ENCODE data around the gene SZT2. TPM values are rescaled to one million over a fixed set of nuclear protein-coding genes. Genes with fewer than 3 reads are reported as not detected.

The SZT2 gene
- total and polyA plus RNA-seq, 2 experiments from 2014 or later = 14.8 to 18.8 TPM

DNA sequence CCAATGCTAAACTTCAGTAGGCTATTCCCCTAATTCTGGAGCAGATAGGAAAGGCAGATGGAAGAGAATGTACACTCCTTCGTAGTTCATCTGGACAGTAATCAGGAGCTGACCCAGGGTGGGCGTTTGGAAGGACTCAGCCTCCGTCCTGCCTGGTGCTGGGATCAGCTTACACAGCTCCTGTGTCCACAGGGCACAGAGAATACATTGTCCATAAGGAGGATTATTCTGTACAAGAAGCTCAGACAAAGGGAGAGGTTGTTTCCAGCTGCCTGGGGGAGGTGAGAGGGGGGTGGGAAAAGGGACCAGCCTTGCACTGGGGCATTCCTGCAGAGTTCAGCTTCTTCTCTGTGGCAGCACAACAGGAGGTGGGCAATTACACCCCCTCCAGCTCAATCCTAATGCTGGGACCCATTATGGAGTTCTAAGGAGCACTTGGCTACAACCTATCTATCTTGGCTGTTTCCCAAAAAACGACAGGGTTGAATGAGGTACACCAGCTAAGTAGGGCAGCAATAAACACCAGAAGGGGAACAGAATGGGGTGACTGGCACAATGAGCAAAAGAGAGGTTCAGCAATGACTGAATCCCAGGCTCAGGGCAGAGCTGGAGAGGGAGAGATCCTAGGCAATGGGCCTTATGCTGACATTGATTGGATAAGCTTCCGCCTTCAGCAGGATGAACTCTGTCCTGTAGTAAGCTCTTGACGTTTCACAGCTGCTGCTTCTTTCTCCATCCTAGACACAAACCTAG is 7.5 kb upstream of the SZT2 start:
- H3K4me3 ChIP-seq = no peak overlapping the region
- no peak overlapping the region for H2AFZ ChIP-seq
- TF ChIP-seq EZH2 (IDR thresholded peaks at IDR 0.05; ENCODE audit: borderline replicate concordance) (no peak), EZH2phosphoT487 (IDR thresholded peaks at IDR 0.05; ENCODE audit: low read depth, severe bottlenecking, unreplicated experiment) (no peak)
- TF ChIP-seq, protein P1, sequence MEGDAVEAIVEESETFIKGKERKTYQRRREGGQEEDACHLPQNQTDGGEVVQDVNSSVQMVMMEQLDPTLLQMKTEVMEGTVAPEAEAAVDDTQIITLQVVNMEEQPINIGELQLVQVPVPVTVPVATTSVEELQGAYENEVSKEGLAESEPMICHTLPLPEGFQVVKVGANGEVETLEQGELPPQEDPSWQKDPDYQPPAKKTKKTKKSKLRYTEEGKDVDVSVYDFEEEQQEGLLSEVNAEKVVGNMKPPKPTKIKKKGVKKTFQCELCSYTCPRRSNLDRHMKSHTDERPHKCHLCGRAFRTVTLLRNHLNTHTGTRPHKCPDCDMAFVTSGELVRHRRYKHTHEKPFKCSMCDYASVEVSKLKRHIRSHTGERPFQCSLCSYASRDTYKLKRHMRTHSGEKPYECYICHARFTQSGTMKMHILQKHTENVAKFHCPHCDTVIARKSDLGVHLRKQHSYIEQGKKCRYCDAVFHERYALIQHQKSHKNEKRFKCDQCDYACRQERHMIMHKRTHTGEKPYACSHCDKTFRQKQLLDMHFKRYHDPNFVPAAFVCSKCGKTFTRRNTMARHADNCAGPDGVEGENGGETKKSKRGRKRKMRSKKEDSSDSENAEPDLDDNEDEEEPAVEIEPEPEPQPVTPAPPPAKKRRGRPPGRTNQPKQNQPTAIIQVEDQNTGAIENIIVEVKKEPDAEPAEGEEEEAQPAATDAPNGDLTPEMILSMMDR (IDR thresholded peaks at IDR 0.05; ENCODE audit: poor library complexity) = no peak
- no peaks in the 10 kb centered on the region for H3K27me3 ChIP-seq
- H3K4me1 ChIP-seq (ENCODE audit: insufficient read depth) = no peaks in the 10 kb centered on the region
- 79% methylated on average over 6 of the region's 6 CpGs for WGBS (ENCODE audit: low lambda C conversion rate, missing lambda C conversion rate)
- no peak overlapping the region for H3K4me2 ChIP-seq
- DNase-seq (ENCODE audit: low spot score) = no peak
- no peaks in the 10 kb centered on the region for H4K20me1 ChIP-seq (ENCODE audit: insufficient read depth, poor library complexity, severe bottlenecking)
- peaks cover 3% of the 10 kb centered on the region for H3K79me2 ChIP-seq
- no peaks in the 10 kb centered on the region for H3K9me2 ChIP-seq (replicated peaks; ENCODE audit: insufficient read depth)
- H3K9me3 ChIP-seq (ENCODE audit: low read depth) = no peaks in the 10 kb centered on the region
- no peak overlapping the region for H3K27ac ChIP-seq
- peaks cover 10% of the 10 kb centered on the region for H3K36me3 ChIP-seq (replicated peaks; ENCODE audit: insufficient read depth, low read depth)

DNA sequence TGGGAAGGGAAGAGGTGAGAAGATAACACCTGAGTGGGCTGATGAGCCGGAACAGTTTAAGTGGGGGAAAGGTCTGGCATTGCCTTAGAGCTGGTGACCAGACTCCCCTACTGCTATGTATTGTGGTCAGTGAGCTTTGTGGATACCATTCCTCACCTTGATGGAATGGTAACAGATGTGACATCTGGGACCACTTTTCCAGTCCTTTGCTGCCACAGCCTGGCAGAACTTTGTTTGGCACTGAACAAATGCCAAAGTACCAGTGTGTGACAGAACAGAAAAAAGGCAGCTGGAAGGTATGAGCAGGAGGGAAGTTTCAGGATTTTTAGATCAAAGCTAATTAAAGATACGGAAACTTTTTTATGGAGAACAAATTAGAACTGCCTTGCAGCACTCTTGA is 6.2 kb upstream of the SZT2 start:
- Histone ChIP-seq H3K4me3 (no peak overlapping the region), H3K9me2 (replicated peaks; ENCODE audit: insufficient read depth) (no peaks in the 10 kb centered on the region), H2AFZ (no peak overlapping the region), H3K4me2 (no peak overlapping the region), H3K4me1 (ENCODE audit: insufficient read depth) (peaks cover 5% of the 10 kb centered on the region), H3K27ac (no peak overlapping the region), H3K36me3 (replicated peaks; ENCODE audit: insufficient read depth, low read depth) (peaks cover 10% of the 10 kb centered on the region), H3K79me2 (peaks cover 15% of the 10 kb centered on the region), H3K27me3 (no peaks in the 10 kb centered on the region), H4K20me1 (ENCODE audit: insufficient read depth, poor library complexity, severe bottlenecking) (peaks cover 3% of the 10 kb centered on the region), H3K9me3 (ENCODE audit: low read depth) (no peaks in the 10 kb centered on the region)
- TF ChIP-seq, protein P1 (IDR thresholded peaks at IDR 0.05; ENCODE audit: poor library complexity) = peak; percentile 15
- no peak for TF ChIP-seq EZH2 (IDR thresholded peaks at IDR 0.05; ENCODE audit: borderline replicate concordance)
- TF ChIP-seq EZH2phosphoT487 (IDR thresholded peaks at IDR 0.05; ENCODE audit: low read depth, severe bottlenecking, unreplicated experiment) = no peak
- WGBS (ENCODE audit: low lambda C conversion rate, missing lambda C conversion rate) = 87% methylated on average over 2 of the region's 2 CpGs
- DNase-seq (ENCODE audit: low spot score) = no peak

DNA sequence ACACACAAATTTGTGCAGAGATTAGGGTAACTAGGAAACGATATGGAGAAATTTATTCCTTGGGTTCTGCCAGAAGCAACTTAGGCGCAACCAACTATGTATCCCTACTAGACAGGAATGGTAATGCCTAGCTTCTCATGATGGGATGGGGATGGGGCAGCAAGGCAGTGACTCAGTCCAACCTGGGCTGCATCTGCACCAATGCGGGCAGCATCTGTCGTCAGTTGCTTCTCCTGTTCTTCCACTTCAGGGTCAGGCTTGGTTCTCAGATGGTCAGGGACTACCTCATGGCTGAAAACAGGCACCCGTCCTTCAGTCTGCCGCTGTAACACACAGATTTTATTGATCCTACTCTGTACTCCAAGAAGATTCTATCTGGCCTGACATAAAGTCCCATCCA is 3.0 kb upstream of the SZT2 start:
- Histone ChIP-seq H3K79me2 (peaks cover 41% of the 10 kb centered on the region), H3K4me3 (no peak overlapping the region), H2AFZ (no peak overlapping the region), H3K4me1 (ENCODE audit: insufficient read depth) (peaks cover 19% of the 10 kb centered on the region), H3K9me2 (replicated peaks; ENCODE audit: insufficient read depth) (no peaks in the 10 kb centered on the region), H3K27ac (no peak overlapping the region), H3K9me3 (ENCODE audit: low read depth) (no peaks in the 10 kb centered on the region), H3K4me2 (no peak overlapping the region), H3K36me3 (replicated peaks; ENCODE audit: insufficient read depth, low read depth) (peaks cover 10% of the 10 kb centered on the region), H3K27me3 (no peaks in the 10 kb centered on the region), H4K20me1 (ENCODE audit: insufficient read depth, poor library complexity, severe bottlenecking) (peaks cover 8% of the 10 kb centered on the region)
- TF ChIP-seq, protein P1 (IDR thresholded peaks at IDR 0.05; ENCODE audit: poor library complexity) = no peak
- TF ChIP-seq EZH2 (IDR thresholded peaks at IDR 0.05; ENCODE audit: borderline replicate concordance) (no peak), EZH2phosphoT487 (IDR thresholded peaks at IDR 0.05; ENCODE audit: low read depth, severe bottlenecking, unreplicated experiment) (no peak)
- WGBS (ENCODE audit: low lambda C conversion rate, missing lambda C conversion rate) = 96% methylated on average over 6 of the region's 6 CpGs
- no peak for DNase-seq (ENCODE audit: low spot score)
